Renal cortex interstitium (tissue), 11 donors: ENCODE measurements around the gene NFIX. TPM values are rescaled to one million over a fixed set of nuclear protein-coding genes. Genes with fewer than 3 reads are reported as not detected.

Source experiments
- DNase-seq, 11 donors: peaks; one replicate each; pipeline ENCODE4 v3.0.0-alpha.2; 2013; ENCODE audit warnings: low read depth in 9 of 11, low spot score in 4 of 11; ENCODE audit errors: extremely low read depth in 1 of 11
- polyA plus RNA-seq, 3 donors: library from polyadenylated mRNA; unstranded; fragments of 120-200 nt; gene quantifications; one replicate each; pipeline ENCODE4 v1.2.1, GENCODE V29; 2013; ENCODE audit not compliant: insufficient read length in 3 of 3

NFIX gene
- polyA plus RNA-seq, 3 donors = 12.0 to 21.6 (median 21.3) TPM

DNA sequence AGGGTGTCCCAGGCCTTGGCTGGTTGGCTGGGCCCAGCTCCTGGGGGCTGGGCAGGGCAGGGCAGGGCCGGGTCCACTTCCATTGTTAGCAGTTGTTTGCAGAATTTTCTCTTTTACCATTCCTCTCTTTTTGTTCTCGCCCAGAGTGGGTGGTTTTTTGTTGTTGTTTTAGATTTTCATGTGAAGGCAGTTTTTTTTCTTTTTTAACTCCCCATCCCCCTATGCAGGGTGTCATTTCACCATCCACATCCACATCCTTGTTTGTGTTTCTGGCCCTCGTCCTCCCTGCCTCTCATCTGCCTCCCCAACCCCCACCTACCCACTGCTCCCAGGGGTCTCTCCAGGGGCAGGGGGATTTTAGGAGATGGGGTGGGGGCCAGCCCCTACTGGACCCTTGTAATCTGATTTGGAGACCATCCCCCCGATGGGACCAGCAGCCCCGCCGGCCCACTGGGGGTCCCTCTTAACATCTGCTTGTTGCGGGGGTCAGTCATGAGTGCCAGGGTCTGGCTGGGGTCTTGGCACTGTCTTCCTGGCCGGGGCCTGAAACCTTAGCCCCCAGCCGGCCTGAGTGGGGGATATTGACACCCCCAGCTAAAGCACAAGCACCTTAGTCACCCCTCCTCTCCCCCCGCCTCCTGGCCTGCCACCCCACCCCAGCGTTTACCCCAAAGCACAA lies 144.5 kb downstream of the NFIX start:
- no peak for DNase-seq

DNA sequence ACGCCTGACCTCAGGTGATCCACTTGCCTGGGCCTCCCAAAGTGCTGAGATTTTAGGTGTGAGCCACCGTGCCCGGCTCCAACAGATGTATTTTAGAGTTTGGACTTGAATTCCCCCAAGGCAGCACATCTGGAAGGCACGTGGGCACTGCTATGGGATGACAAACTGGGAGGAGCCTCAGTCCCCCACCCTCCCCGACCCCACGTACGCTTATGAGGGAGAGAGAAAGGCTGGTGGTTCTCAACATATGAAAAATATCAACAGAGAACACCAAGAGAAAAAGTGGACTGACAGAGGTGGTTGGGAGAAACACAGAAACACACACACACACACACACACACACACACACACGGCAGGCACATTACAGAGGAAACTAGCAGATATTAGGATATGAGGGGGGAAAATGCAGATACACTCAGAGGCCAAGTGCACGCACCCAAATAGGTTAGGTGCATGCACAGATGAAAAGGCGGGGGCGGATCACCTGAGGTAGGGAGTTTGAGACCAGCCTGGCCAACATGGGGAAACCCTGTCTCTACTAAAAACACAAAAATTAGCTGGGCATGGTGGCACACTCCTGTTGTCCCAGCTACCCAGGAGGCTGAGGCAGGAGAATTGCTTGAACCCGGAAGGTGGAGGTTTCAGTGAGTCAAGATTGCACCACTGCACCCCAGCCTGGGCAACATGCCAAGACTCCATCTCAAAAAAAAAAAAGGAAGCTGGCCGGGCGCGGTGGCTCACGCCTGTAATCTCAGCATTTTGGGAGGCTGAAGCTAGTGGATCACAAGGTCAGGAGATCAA lies 151.7 kb downstream of the NFIX start:
- no peak for DNase-seq

Other genes starting within 250 kb of the NFIX start
- gene BEST2, start 243.7 kb upstream of the NFIX start, polyA plus RNA-seq = under 1 TPM; 0.08 to 0.13 (median 0.09) TPM
- 10 to 100 TPM; 43.8 to 89.3 (median 56.4) TPM for gene HOOK2, start 219.9 kb upstream of the NFIX start, polyA plus RNA-seq
- 10 to 100 TPM; 32.8 to 50.1 (median 44.2) TPM for gene JUNB, start 204.0 kb upstream of the NFIX start, polyA plus RNA-seq
- gene PRDX2, start 193.7 kb upstream of the NFIX start, polyA plus RNA-seq = 100 to 1,000 TPM; 283 to 360 (median 327) TPM
- 1 to 10 TPM; 4.7 to 9.0 (median 6.7) TPM for gene THSD8, start 193.4 kb upstream of the NFIX start, polyA plus RNA-seq
- 10 to 100 TPM; 29.4 to 44.1 (median 34.0) TPM for gene RNASEH2A, start 188.9 kb upstream of the NFIX start, polyA plus RNA-seq
- under 1 TPM in 1 of 3 donors, not detected in 2; 0.14 TPM for gene RTBDN, start 160.9 kb upstream of the NFIX start, polyA plus RNA-seq
- gene MAST1, start 157.0 kb upstream of the NFIX start, polyA plus RNA-seq = 1 to 10 TPM; 1.0 to 1.3 (median 1.1) TPM
- 10 to 100 TPM; 10.2 to 12.6 (median 11.7) TPM for gene DNASE2, start 114.0 kb upstream of the NFIX start, polyA plus RNA-seq
- gene KLF1, start 108.3 kb upstream of the NFIX start, polyA plus RNA-seq = under 1 TPM; 0.27 to 0.59 (median 0.32) TPM
- 10 to 100 TPM; 31.9 to 38.3 (median 33.4) TPM for gene GCDH, start 104.3 kb upstream of the NFIX start, polyA plus RNA-seq
- 1 to 10 TPM; 3.0 to 4.5 (median 3.1) TPM for gene SYCE2, start 76.2 kb upstream of the NFIX start, polyA plus RNA-seq
- gene FARSA, start 61.8 kb upstream of the NFIX start, polyA plus RNA-seq = 10 to 100 TPM; 41.2 to 58.6 (median 52.8) TPM
- 100 to 1,000 TPM; 842 to 975 (median 894) TPM for gene CALR, start 56.9 kb upstream of the NFIX start, polyA plus RNA-seq
- gene RAD23A, start 49.6 kb upstream of the NFIX start, polyA plus RNA-seq = 10 to 100 TPM; 63.4 to 87.5 (median 85.0) TPM
- gene GADD45GIP1, start 38.3 kb upstream of the NFIX start, polyA plus RNA-seq = 10 to 100 TPM; 27.4 to 45.9 (median 40.6) TPM
- gene DAND5, start 25.9 kb upstream of the NFIX start, polyA plus RNA-seq = under 1 TPM in 2 of 3 donors, not detected in 1; 0.07 to 0.18 TPM
- gene LYL1, start 107.4 kb downstream of the NFIX start, polyA plus RNA-seq = 1 to 10 TPM; 3.9 to 7.8 (median 5.5) TPM
- gene TRMT1, start 121.3 kb downstream of the NFIX start, polyA plus RNA-seq = 10 to 100 TPM; 37.1 to 39.2 (median 37.2) TPM
- gene NACC1, start 122.8 kb downstream of the NFIX start, polyA plus RNA-seq = 10 to 100 TPM; 21.2 to 34.0 (median 30.5) TPM
- gene STX10, start 154.9 kb downstream of the NFIX start, polyA plus RNA-seq = 10 to 100 TPM; 51.2 to 70.8 (median 60.4) TPM
- 100 to 1,000 TPM in 2 of 3 donors, 10 to 100 TPM in 1; 97.6 to 118 (median 114) TPM for gene IER2, start 154.9 kb downstream of the NFIX start, polyA plus RNA-seq